Spleen (tissue), 11 donors: ENCODE results near the gene DNAJB8. TPM values are rescaled to one million over a fixed set of nuclear protein-coding genes. Genes with fewer than 3 reads are reported as not detected.

ENCODE experiments used
- DNase-seq: peaks from one replicate; pipeline ENCODE4 v3.0.0-alpha.2; 2020
- H3K27ac ChIP-seq, 8 donors: fragments of 200-600 bp; sonication (generic) in 7 of 8; 1 replicate in 4 of 8; 2 replicates in 4 of 8; pipeline versions ENCODE4 v1.5.0 to v1.8.0; 2016 to 2021; ENCODE audit warnings: inconsistent platforms in 4 of 8, mild to moderate bottlenecking in 4 of 8, moderate library complexity in 1 of 8
- H3K27me3 ChIP-seq, 7 donors: fragments of 200-600 bp; sonication (generic) in 6 of 7; replicated peaks in 1 of 7; 1 replicate in 4 of 7; 2 replicates in 3 of 7; pipeline versions ENCODE4 v1.5.0 to v1.8.0; 2016 to 2021; ENCODE audit warnings: inconsistent platforms in 3 of 7, mild to moderate bottlenecking in 1 of 7
- H3K36me3 ChIP-seq, 6 donors: fragments of 200-600 bp; sonication (generic) in 5 of 6; 1 replicate in 4 of 6; 2 replicates in 2 of 6; pipeline versions ENCODE4 v1.5.0 to v1.8.0; 2016 to 2021; ENCODE audit warnings: inconsistent platforms in 2 of 6
- H3K4me1 ChIP-seq, 6 donors: fragments of 200-600 bp; sonication (generic) in 5 of 6; 1 replicate in 3 of 6; 2 replicates in 3 of 6; pipeline versions ENCODE4 v1.5.0 to v1.8.0; 2016 to 2021; ENCODE audit warnings: inconsistent platforms in 3 of 6
- H3K4me3 ChIP-seq, 8 donors: fragments of 200-600 bp; sonication (generic) in 7 of 8; 1 replicate in 4 of 8; 2 replicates in 4 of 8; pipeline versions ENCODE4 v1.5.0 to v1.8.0; 2016 to 2021; ENCODE audit warnings: inconsistent platforms in 4 of 8, mild to moderate bottlenecking in 4 of 8, moderate library complexity in 2 of 8
- H3K9me3 ChIP-seq, 8 donors: fragments of 200-600 bp; sonication (generic) in 7 of 8; 1 replicate in 4 of 8; 2 replicates in 4 of 8; pipeline versions ENCODE4 v1.5.0 to v1.8.0; 2016 to 2021; ENCODE audit warnings: inconsistent platforms in 4 of 8
- CTCF ChIP-seq, 11 experiments: fragments of 200-600 bp in 7 of 11; fragments of 450-650 bp in 4 of 11; sonication (generic) in 4 of 11; IDR thresholded peaks in 8 of 11; conservative IDR thresholded peaks in 3 of 11; 1 replicate in 7 of 11; 2 replicates in 4 of 11; pipeline versions ENCODE4 v1.4.0 to v1.8.0; 2016 to 2021; ENCODE audit warnings: antibody characterized with exemption in 11 of 11, inconsistent platforms in 4 of 11, mild to moderate bottlenecking in 1 of 11
- POLR2A ChIP-seq, 3 donors: fragments of 450-650 bp; IDR thresholded peaks; one replicate each; pipeline ENCODE4 v1.5.1; 2017; ENCODE audit warnings: antibody characterized with exemption in 3 of 3, mild to moderate bottlenecking in 1 of 3
- POLR2AphosphoS5 ChIP-seq, 3 donors: sonication (generic); formaldehyde crosslinking; IDR thresholded peaks; one replicate each; pipeline ENCODE4 v1.5.1; 2017; ENCODE audit warnings: antibody characterized with exemption in 3 of 3
- WGBS, 5 donors: extraction: QIAGEN DNeasy Blood & Tissue Kit in 3 of 5; methylation state at CpG; one replicate each; pipeline versions ENCODE4 v1.1.5 to v1.1.7; 2013 to 2018; 5-methylcytosine and 5-hydroxymethylcytosine counted together
- intact Hi-C: fragments of 100-400 bp; cut with DNase I; formaldehyde crosslinking; loops from one replicate; pipeline ENCODE4 v1.15.0; 2023; ENCODE audit warnings: low total_unique reads
- polyA plus RNA-seq, 3 donors: library from polyadenylated mRNA; stranded (reverse); fragments of 200-250 nt; gene quantifications; one replicate each; pipeline ENCODE4 v1.2.1, GENCODE V29; 2013
- total RNA-seq, 7 donors: library from RNA; depleted of rRNA in 3 of 7; stranded (reverse); fragments of >200 nt in 3 of 7; fragmentation: NEBNext Ultra II Directional in 4 of 7; extraction: Animal tissue kit (Norgen Biotek cat#: 25700) in 4 of 7; gene quantifications; one replicate each; pipeline versions ENCODE4 v1.1.0 to v1.2.1, GENCODE V29; 2016 to 2021
- donor health status: healthy with polysubstance abuse.
- donor health status: DM: no; HTN: no; CAD: no; lungs with moderate emphysema.
- donor health status: DM: no; HTN: no; CAD: no.
- donor health status: Bipolar disorder and iron deficiency.
- donor health status: healthy.
- donor health status: DM: no; HTN: no; CAD: no.
- donor health status: DM: yes; HTN: yes; CAD: no.

The DNAJB8 gene
- total and polyA plus RNA-seq, 10 donors: not detected

- no peak for DNase-seq
- peaks cover 0 to 61% (median 4%) of the 10 kb centered on the region in 7 donors for H3K27me3 ChIP-seq
- WGBS, 5 donors: 78 to 87% (median 81%) methylated on average over 15 to 16 of the region's 16 CpGs
- intact Hi-C loops: no loop called here
- H3K4me1 ChIP-seq: peaks cover 0 to 5% (median 0%) of the 10 kb centered on the region in 6 donors
- no peak for TF ChIP-seq POLR2A (IDR thresholded peaks at IDR 0.05)
- TF ChIP-seq CTCF (IDR thresholded peaks at IDR 0.05 in 8 of 11, conservative IDR thresholded peaks at IDR 0.05 in 3 of 11): no peak
- no peak for TF ChIP-seq POLR2AphosphoS5 (IDR thresholded peaks at IDR 0.05)
- no peaks in the 10 kb centered on the region for H3K9me3 ChIP-seq
- no peaks in the 10 kb centered on the region for H3K36me3 ChIP-seq
- H3K4me3 ChIP-seq: no peak overlapping the region
- H3K27ac ChIP-seq: no peak overlapping the region
Measured at GRCh38 chr3:128455786-128456748, 10.6 kb downstream of the DNAJB8 start.

GRCh38 chr3:128455116-128455515 is 11.6 kb downstream of the DNAJB8 start:
- 44 to 78% (median 72%) methylated on average over 5 of the region's 5 CpGs for WGBS, 5 donors
- Histone ChIP-seq H3K9me3 (no peaks in the 10 kb centered on the region), H3K4me1 (peaks cover 0 to 5% (median 0%) of the 10 kb centered on the region in 6 donors), H3K27me3 (peaks cover 0 to 61% (median 4%) of the 10 kb centered on the region in 7 donors), H3K4me3 (no peak overlapping the region), H3K27ac (no peak overlapping the region), H3K36me3 (no peaks in the 10 kb centered on the region)
- intact Hi-C loops: no loop called here
- DNase-seq: no peak
- TF ChIP-seq POLR2AphosphoS5 (IDR thresholded peaks at IDR 0.05) (no peak), POLR2A (IDR thresholded peaks at IDR 0.05) (no peak), CTCF (IDR thresholded peaks at IDR 0.05 in 8 of 11, conservative IDR thresholded peaks at IDR 0.05 in 3 of 11) (no peak)

GRCh38 chr3:128454310-128454618 is 12.4 kb downstream of the DNAJB8 start:
- WGBS, 5 donors: 69 to 100% (median 93%) methylated on average over 2 of the region's 2 CpGs
- no peaks in the 10 kb centered on the region for H3K36me3 ChIP-seq
- H3K4me1 ChIP-seq: peaks cover 0 to 5% (median 0%) of the 10 kb centered on the region in 6 donors
- H3K27ac ChIP-seq: no peak overlapping the region
- no peak for DNase-seq
- TF ChIP-seq POLR2A (IDR thresholded peaks at IDR 0.05) (no peak), CTCF (IDR thresholded peaks at IDR 0.05 in 8 of 11, conservative IDR thresholded peaks at IDR 0.05 in 3 of 11) (no peak), POLR2AphosphoS5 (IDR thresholded peaks at IDR 0.05) (no peak)
- peaks cover 0 to 58% (median 4%) of the 10 kb centered on the region in 7 donors for H3K27me3 ChIP-seq
- no peak overlapping the region for H3K4me3 ChIP-seq
- intact Hi-C loops: no loop called here
- no peaks in the 10 kb centered on the region for H3K9me3 ChIP-seq
